Type B pancreatic cell (in vitro differentiated cells): ENCODE measurements around the gene CHST9. TPM values are rescaled to one million over a fixed set of nuclear protein-coding genes. Genes with fewer than 3 reads are reported as not detected.

Experiments
- DNase-seq: peaks from one replicate; pipeline ENCODE4 v3.0.0; 2021; ENCODE audit warnings: mixed read lengths; ENCODE audit not compliant: unreplicated experiment; ENCODE audit errors: extremely low spot score
- H3K27ac Mint-ChIP-seq: 2 replicates; pipeline ENCODE4 v1.8.0; 2021; ENCODE audit warnings: mild to moderate bottlenecking, mixed read lengths
- H3K27me3 Mint-ChIP-seq: 2 replicates; pipeline ENCODE4 v1.8.0; 2021; ENCODE audit warnings: mixed read lengths
- H3K36me3 Mint-ChIP-seq: 2 replicates; pipeline ENCODE4 v1.8.0; 2021; ENCODE audit warnings: mixed read lengths
- H3K4me1 Mint-ChIP-seq: one replicate; pipeline ENCODE4 v1.8.0; 2021; ENCODE audit warnings: mixed read lengths; ENCODE audit not compliant: unreplicated experiment
- H3K4me3 Mint-ChIP-seq: 2 replicates; pipeline ENCODE4 v1.8.0; 2021; ENCODE audit warnings: mild to moderate bottlenecking, mixed read lengths
- H3K9me3 Mint-ChIP-seq: 2 replicates; pipeline ENCODE4 v1.8.0; 2021; ENCODE audit warnings: mixed read lengths
- CTCF ChIP-seq: fragments of 200-600 bp; sonication (generic); conservative IDR thresholded peaks from 2 replicates; pipeline ENCODE4 v1.5.0; 2021; ENCODE audit warnings: antibody characterized with exemption, mild to moderate bottlenecking
- total RNA-seq: library from RNA; stranded (reverse); gene quantifications from 2 replicates; pipeline ENCODE4 v1.2.1, GENCODE V29; 2021; ENCODE audit warnings: low replicate concordance

Gene CHST9
- total RNA-seq, 1 donor from 2014 or later = 9.9 TPM

GRCh38 chr18:27118973-27119372, 66.1 kb downstream of the CHST9 start:
- Mint-ChIP-seq H3K4me3 (no peak overlapping the region), H3K27me3 (no peaks in the 10 kb centered on the region), H3K4me1 (no peaks in the 10 kb centered on the region), H3K27ac (no peak overlapping the region), H3K9me3 (no peaks in the 10 kb centered on the region), H3K36me3 (no peaks in the 10 kb centered on the region)
- no peak for TF ChIP-seq CTCF
- no peak for DNase-seq

GRCh38 chr18:27114842-27115241, 70.3 kb downstream of the CHST9 start:
- Mint-ChIP-seq H3K27me3 (no peaks in the 10 kb centered on the region), H3K4me3 (no peak overlapping the region), H3K27ac (no peak overlapping the region), H3K4me1 (no peaks in the 10 kb centered on the region), H3K36me3 (no peaks in the 10 kb centered on the region), H3K9me3 (no peaks in the 10 kb centered on the region)
- no peak for TF ChIP-seq CTCF
- DNase-seq = no peak

- no peak overlapping the region for H3K4me3 Mint-ChIP-seq
- H3K27ac Mint-ChIP-seq = no peak overlapping the region
- H3K27me3 Mint-ChIP-seq = no peaks in the 10 kb centered on the region
- no peak for DNase-seq
- H3K9me3 Mint-ChIP-seq = no peaks in the 10 kb centered on the region
- no peak for TF ChIP-seq CTCF
- no peaks in the 10 kb centered on the region for H3K36me3 Mint-ChIP-seq
- H3K4me1 Mint-ChIP-seq = peaks cover 5% of the 10 kb centered on the region
Measured at GRCh38 chr18:27113358-27113757, 71.8 kb downstream of the CHST9 start.

GRCh38 chr18:27110319-27110718, 74.8 kb downstream of the CHST9 start:
- Mint-ChIP-seq H3K4me3 (no peak overlapping the region), H3K4me1 (peaks cover 5% of the 10 kb centered on the region), H3K27ac (no peak overlapping the region), H3K27me3 (no peaks in the 10 kb centered on the region), H3K9me3 (peaks cover 4% of the 10 kb centered on the region), H3K36me3 (no peaks in the 10 kb centered on the region)
- DNase-seq = no peak
- TF ChIP-seq CTCF = no peak

GRCh38 chr18:27109451-27109850, 75.7 kb downstream of the CHST9 start:
- Mint-ChIP-seq H3K36me3 (no peaks in the 10 kb centered on the region), H3K27me3 (no peaks in the 10 kb centered on the region), H3K27ac (no peak overlapping the region), H3K4me3 (no peak overlapping the region), H3K9me3 (peaks cover 4% of the 10 kb centered on the region), H3K4me1 (peaks cover 5% of the 10 kb centered on the region)
- no peak for TF ChIP-seq CTCF
- no peak for DNase-seq

GRCh38 chr18:27108842-27109241, 76.3 kb downstream of the CHST9 start:
- peaks cover 5% of the 10 kb centered on the region for H3K4me1 Mint-ChIP-seq
- H3K9me3 Mint-ChIP-seq = peaks cover 4% of the 10 kb centered on the region
- no peaks in the 10 kb centered on the region for H3K27me3 Mint-ChIP-seq
- TF ChIP-seq CTCF = no peak
- DNase-seq = no peak
- no peaks in the 10 kb centered on the region for H3K36me3 Mint-ChIP-seq
- no peak overlapping the region for H3K27ac Mint-ChIP-seq
- no peak overlapping the region for H3K4me3 Mint-ChIP-seq
